Activated gamma-delta T cell (primary cell): Measurements from ENCODE around the gene SIN3B.
"Not testable (repeated sequence)": the region's sequence is repeated elsewhere in the genome, so short reads cannot be mapped to it uniquely, and the experiment has no call there.

ENCODE experiments used
- DNase-seq: peaks from one replicate; lab custom pipeline; 2025; lab: John Stamatoyannopoulos, UW

SIN3B gene

GRCh38 chr19:16869331-16869972 is 40.3 kb downstream of the SIN3B start:
- no peak for DNase-seq

GRCh38 chr19:16871871-16872270 is 42.7 kb downstream of the SIN3B start:
- no peak for DNase-seq

GRCh38 chr19:16872728-16873127 is 43.5 kb downstream of the SIN3B start:
- DNase-seq, result no peak

DNA sequence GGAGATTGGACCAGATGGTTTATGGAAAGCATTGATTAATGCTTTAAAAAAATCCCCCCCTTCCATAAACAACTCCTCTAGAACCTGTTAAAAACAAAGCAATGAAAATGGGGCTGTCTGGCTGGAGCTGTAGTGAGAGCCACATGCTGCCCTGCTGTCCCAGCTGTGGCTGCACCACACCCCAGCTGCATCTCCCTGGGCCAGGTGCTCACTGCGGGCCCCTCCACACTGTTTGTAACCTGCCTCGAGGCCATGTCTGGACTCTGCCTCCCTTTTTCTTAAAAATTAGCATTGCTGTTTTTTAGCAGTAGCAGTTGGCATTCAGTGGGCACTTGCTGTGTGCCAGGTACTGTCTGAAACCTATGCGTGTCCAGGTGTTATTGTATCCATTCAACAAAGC is 44.4 kb downstream of the SIN3B start:
- DNase-seq, result no peak

- DNase-seq, result no peak
Observed at GRCh38 chr19:16874250-16874977, 45.2 kb downstream of the SIN3B start.

DNA sequence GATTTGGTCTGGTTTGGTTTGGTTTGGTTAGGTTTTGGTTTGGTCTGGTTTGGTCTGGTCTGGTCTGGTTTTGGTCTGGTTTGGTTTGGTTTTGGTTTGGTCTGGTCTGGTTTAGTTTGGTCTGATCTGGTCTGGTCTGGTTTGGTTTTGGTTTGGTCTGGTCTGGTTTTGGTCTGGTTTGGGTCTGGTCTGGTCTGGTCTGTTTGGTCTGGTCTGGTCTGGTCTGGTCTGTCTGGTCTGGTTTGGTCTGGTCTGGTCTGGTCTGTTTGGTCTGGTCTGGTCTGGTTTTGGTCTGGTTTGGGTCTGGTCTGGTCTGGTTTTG is 45.7 kb downstream of the SIN3B start:
- not testable (repeated sequence) for DNase-seq

DNA sequence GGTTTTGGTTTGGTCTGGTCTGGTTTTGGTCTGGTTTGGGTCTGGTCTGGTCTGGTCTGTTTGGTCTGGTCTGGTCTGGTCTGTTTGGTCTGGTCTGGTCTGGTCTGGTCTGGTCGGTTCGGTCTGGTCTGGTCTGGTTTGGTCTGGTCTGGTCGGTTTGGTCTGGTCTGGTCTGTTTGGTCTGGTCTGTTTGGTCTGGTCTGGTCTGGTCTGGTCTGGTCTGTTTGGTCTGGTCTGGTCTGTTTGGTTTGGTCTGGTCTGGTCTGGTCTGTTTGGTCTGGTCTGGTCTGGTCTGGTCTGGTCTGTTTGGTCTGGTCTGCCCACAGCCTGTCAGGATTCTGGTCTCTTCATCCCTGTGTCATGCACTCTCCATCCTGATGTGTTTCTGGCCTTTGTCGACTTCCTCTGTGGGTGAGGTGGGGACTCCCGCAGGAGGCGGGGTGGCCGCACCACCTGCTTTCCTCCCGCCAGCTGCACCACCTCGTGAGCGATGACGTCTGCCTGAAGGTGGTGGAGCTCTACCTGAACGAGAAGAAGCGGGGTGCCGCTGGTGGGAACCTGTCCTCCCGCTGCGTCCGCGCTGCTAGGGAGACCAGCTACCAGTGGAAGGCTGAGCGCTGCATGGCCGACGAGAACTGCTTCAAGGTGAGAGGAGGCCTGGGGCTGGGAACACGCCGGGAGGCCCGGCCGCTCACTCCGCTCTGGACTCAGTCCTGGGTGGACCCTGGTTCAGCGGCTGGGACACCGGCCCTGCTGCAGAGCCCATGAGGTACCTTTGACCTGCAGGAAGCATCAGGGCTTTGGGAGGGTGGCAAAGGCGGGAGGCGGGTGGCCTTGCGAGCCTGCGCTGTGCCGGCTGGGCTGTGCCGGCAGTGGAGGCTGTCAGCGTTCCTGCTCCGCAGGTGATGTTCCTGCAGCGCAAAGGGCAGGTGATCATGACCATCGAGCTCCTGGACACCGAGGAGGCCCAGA is 46.7 kb downstream of the SIN3B start:
- DNase-seq, result no peak

DNA sequence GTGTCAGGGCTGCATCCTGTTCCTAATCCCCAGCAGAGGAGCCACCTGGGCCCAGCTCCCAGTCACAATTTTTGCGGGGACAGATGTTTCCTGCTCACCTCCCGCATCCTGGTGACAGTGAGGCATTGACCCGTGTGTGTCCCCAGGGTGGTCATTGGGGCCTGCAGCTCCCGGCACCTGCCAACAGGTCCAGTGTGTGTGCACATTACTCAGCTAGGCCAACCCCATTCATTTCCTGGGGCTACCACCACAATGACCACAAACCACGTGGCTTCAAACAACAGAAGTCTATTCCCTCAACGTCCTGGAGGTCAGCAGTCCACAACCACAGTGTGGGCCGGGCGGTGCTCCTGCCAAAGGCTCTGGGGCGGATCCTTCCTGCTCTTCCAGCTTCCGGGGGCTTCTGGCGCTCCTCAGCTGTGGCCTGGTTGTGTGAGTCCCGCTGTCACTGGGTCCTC is 47.7 kb downstream of the SIN3B start:
- DNase-seq, result no peak

DNA sequence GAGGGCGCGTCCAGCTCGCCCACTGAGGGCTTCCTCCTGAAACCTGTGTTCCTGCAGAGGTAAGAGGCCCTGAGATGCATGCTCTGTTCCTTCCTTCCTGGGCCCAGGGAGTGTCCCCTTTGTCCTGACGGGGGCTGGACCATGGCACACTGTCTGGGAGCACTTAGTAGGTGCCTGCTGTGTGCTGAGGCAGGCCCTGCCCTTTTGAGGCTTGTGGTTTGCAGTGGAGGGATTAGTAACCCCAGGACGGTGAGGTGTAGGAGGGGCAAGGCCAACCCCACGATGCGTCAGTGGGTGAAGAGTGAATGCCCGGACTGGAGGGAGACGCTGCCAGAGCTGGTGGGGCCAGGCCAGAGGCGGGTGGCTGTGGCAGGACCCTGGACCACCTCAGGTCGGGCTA is 48.4 kb downstream of the SIN3B start:
- DNase-seq, result no peak

- DNase-seq, result no peak
Observed at GRCh38 chr19:16878181-16878965, 49.2 kb downstream of the SIN3B start.

DNA sequence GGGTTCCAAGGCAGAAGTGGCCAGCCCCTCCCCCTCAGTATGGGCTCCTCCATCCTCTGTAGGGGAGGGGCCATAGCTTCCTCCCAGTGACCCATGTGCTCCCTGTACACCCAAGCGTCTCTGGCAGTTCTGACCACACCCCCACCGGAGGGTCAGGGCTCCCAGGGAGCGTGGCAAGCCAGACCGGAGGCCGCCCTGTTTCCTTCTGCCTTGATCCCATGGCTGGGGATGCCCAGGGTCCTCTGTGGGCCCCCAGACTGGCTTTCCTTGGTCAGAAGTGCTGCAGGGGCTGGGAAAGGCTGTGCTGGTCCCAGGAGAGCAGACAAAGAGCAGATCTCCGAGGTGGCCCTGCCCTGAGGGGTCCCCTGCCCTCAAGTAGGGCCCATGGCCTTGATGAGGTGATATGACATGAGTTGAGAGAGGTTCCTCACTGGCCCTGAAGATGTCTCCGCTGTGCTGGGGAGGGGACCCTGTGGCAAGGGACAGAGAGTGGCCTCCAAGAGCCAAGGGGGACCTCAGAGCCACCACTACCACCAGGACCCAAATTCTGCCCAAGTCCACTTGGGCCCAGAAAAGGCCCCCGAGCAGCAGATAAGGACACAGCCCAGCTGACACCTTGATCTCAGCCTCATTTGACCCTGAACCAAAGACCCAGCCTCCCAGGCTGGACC is 51.8 kb downstream of the SIN3B start:
- DNase-seq, result no peak

DNA sequence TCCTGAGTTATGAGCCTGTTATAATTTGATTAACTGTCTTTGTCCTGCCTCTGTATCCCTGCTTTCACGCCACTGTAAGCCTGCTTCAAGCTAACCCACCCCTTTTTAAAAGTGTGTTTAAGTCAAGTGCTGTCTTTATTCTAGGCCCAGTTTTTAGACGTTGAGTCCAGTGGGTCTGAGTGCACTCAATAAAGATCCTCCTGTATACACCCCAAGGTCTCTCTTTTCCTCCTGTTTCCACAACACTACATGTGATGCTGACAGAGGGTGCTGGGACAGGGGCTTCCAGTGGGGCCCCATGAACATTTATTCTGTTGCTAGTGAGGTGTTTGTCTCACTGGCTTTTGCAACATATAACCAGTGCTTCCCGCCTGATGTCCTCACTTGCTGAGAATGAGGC is 52.9 kb downstream of the SIN3B start:
- DNase-seq, result no peak

- DNase-seq, result no peak
Observed at GRCh38 chr19:16883522-16883921, 54.3 kb downstream of the SIN3B start.

GRCh38 chr19:16885166-16885565 is 56.0 kb downstream of the SIN3B start:
- no peak for DNase-seq

DNA sequence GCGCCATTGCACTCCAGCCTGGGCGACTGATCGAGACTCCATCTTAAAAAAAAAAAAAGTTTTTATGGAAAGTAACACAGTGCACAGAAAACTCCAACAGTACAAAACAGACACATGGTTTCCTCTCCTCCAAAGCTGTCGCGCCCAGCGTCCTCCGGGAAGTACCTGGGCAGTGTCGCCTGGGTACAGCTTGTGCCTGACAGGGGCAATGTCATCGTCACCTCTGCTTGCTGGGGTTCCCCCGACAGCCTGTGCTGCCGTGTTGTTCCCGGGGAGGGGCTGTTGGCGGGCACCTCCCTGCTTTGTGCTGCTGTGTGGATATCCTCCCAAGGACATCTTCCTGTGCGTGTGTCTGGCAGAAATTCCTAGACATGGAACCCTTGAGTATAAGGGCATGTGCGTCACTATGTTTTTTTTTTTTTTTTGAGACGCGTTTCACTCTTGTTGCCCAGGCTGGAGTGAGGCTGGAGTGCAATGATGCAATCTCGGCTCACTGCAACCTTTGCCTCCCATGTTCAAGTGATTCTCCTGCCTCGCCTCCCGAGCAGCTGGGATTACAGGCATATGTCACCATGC is 57.2 kb downstream of the SIN3B start:
- no peak for DNase-seq

DNA sequence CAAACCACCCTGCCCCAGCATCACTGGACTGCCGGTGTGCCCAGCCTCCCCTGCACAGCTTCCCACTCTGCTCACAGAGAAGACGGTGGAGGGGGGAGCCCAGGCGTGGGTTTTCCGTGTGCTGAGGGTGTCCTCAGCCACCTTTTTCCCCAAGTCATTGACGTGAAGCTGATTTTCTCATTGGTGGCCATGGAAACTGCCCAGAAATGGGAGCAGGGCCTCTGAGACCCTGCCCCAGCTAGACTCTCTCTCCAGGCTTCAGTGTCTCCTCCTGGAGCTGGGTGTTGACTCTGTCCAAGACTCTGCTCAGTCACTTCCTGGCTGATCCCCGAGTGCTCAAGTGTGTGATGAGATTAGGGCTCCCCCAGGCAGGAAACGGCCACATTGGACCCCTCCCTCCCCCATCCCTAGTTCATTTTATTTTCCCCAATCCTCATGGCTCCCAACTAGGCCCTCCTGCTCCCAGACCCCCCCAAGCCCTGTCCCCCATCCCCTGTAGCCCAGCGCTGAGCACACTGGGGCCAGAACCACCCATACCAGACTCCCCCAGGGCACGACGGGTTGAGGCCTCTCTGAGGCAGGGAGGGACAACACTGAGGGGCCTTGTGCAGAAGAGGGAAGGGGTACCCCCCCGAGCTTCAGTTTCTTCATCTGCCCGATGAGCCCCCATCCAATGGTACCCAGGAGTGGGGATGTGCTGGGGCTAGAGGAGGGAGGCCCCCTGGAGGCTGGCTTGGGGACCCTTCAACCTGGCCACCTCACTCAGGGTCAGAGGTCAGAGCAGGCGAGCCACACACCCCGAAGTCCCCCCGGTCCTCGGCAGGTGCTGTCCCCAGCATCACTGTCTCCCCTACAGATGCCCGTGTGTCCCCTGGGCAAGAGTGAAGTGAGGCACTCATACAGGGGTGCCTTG is 58.4 kb downstream of the SIN3B start:
- no peak for DNase-seq

GRCh38 chr19:16888629-16889365 is 59.6 kb downstream of the SIN3B start, which contains the start of gene F2RL3:
F2RL3 (plus strand) TSS chr19:16888999; CDS start chr19:16889190, 191 bp downstream.
- no peak for DNase-seq

DNA sequence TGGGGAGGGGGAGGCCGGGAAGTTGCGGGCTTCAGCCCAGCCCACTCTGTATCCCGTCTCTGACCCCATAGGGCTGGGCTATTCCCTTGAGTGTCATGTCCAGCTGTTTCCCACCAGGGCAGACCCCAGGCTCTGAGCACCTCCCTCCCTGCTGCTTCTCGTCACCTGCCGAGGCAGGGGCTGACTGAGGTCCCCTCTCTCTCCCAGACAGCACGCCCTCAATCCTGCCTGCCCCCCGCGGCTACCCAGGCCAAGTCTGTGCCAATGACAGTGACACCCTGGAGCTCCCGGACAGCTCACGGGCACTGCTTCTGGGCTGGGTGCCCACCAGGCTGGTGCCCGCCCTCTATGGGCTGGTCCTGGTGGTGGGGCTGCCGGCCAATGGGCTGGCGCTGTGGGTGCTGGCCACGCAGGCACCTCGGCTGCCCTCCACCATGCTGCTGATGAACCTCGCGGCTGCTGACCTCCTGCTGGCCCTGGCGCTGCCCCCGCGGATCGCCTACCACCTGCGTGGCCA is 60.2 kb downstream of the SIN3B start:
- DNase-seq, result no peak
